ENCODE measurements around the gene SHISA7. TPM values are rescaled to one million over a fixed set of nuclear protein-coding genes. Genes with fewer than 3 reads are reported as not detected.
A peak's percentile ranks its signal among the peaks of the same experiment; 100 is the strongest.

The SHISA7 gene
- total RNA-seq, 4 donors from 2014 or later, result not detected

DNA sequence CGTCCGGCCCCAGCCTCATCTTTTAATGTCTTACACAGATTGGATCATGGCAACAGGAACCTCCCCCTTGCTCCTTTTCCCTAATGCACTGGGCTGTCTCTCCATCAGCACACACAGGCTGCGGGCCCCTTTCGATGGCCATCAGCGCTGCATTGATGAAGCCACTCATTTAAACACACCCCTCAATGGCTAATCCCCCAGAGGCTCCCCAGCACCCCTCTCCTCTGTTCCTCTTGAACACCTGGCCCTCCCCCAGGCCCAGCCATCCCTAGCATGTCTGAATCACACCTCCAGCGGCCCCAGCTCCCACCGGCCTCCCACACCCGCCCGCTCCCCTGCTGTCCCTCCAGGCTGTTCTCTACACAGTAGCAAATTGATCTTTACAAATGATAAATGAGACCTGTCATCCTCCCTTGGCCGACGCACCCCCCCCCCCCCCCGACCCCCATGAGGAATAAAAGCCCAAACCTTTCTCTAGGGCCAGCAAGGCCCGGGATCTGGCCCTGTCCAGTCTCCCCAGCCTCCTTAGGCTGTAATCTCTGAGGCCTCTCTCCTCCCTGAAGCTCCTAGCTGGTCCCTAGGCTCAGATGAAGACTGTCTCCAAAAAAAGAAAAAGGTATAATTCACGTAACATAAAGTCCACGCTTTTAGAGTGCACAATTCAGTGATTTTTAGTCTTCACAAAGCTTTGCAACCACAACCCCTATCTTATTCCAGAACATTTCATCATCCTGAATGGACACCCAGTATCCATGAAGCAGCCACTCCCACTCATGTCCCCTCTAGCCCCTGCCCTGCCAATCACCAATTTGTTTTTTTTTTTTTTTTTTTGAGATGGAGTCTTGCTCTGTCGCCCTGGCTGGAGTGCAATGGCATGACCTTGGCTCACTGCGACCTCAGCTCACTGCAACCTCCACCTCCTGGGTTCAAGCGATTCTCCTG, 50.0 kb downstream of the SHISA7 start:
- Histone ChIP-seq H3K27me3 (no peaks in the 10 kb centered on the region), H3K27ac (no peak overlapping the region), H3K4me3 (no peak overlapping the region), H3K9me3 (no peaks in the 10 kb centered on the region), H3K4me1 (peaks cover 8 to 52% (median 32%) of the 10 kb centered on the region in 3 donors), H3K36me3 (peaks cover 1 to 34% (median 17%) of the 10 kb centered on the region in 3 donors)
- no peak for DNase-seq
- intact Hi-C loops (cut with DNase I), result no loop called here
- TF ChIP-seq CTCF (IDR thresholded peaks at IDR 0.05), result no peak
- TF ChIP-seq POLR2A (IDR thresholded peaks at IDR 0.05), result no peak
- WGBS, 2 donors, result 66 to 70% methylated on average over 16 to 18 of the region's 18 CpGs

- Histone ChIP-seq H3K9me3 (no peaks in the 10 kb centered on the region), H3K27me3 (no peaks in the 10 kb centered on the region), H3K4me3 (no peak overlapping the region), H3K36me3 (peaks cover 6 to 45% (median 22%) of the 10 kb centered on the region in 3 donors), H3K4me1 (peaks cover 19 to 59% (median 43%) of the 10 kb centered on the region in 3 donors), H3K27ac (peak overlapping the region in 3 of 4 donors; percentile 7 to 33 (median 25))
- intact Hi-C loops (cut with DNase I), result no loop called here
- TF ChIP-seq CTCF (IDR thresholded peaks at IDR 0.05), result no peak
- TF ChIP-seq POLR2A (IDR thresholded peaks at IDR 0.05), result no peak
- WGBS, 2 donors, result 63 to 65% methylated on average over 11 to 18 of the region's 18 CpGs
- no peak for DNase-seq
Observed at GRCh38 chr19:55391702-55392615, 51.1 kb downstream of the SHISA7 start.

GRCh38 chr19:55391191-55391670, 51.9 kb downstream of the SHISA7 start:
- TF ChIP-seq POLR2A (IDR thresholded peaks at IDR 0.05) (no peak), CTCF (IDR thresholded peaks at IDR 0.05) (no peak)
- 45 to 71% methylated on average over 7 of the region's 12 CpGs for WGBS, 2 donors
- no peaks in the 10 kb centered on the region for H3K9me3 ChIP-seq
- H3K4me1 ChIP-seq, result peaks cover 23 to 66% (median 46%) of the 10 kb centered on the region in 3 donors
- no peaks in the 10 kb centered on the region for H3K27me3 ChIP-seq
- intact Hi-C loops (cut with DNase I), result no loop called here
- DNase-seq, result no peak
- H3K27ac ChIP-seq, result peak overlapping the region in 3 of 4 donors; percentile 7 to 33 (median 25)
- peaks cover 6 to 52% (median 22%) of the 10 kb centered on the region in 3 donors for H3K36me3 ChIP-seq
- H3K4me3 ChIP-seq, result no peak overlapping the region

GRCh38 chr19:55390461-55390880, 52.6 kb downstream of the SHISA7 start:
- H3K4me1 ChIP-seq, result peaks cover 23 to 66% (median 46%) of the 10 kb centered on the region in 3 donors

More at GRCh38 chr19:55390461-55390880, 52.6 kb downstream of the SHISA7 start:
- Histone ChIP-seq H3K27ac (peak overlapping the region in 1 of 4 donors; percentile 33), H3K9me3 (no peaks in the 10 kb centered on the region), H3K4me3 (no peak overlapping the region), H3K27me3 (no peaks in the 10 kb centered on the region), H3K36me3 (peaks cover 6 to 52% (median 22%) of the 10 kb centered on the region in 3 donors)
- no peak for TF ChIP-seq CTCF (IDR thresholded peaks at IDR 0.05)
- TF ChIP-seq POLR2A (IDR thresholded peaks at IDR 0.05), result no peak
- 33 to 66% methylated on average over 1 to 4 of the region's 7 CpGs for WGBS, 2 donors
- intact Hi-C loops (cut with DNase I), result no loop called here
- no peak for DNase-seq

Measured in esophagus squamous epithelium (tissue), 5 donors.